HG02870 (cell line): ENCODE results near the gene PON2.
"Not testable (repeated sequence)": the region's sequence is repeated elsewhere in the genome, so short reads cannot be mapped to it uniquely, and the experiment has no call there.

Experiments used
- ATAC-seq: cut with Tn5 transposase; IDR thresholded peaks from one replicate; pipeline ENCODE4 v1.9.1; 2021; ENCODE audit warnings: mild to moderate bottlenecking, moderate library complexity; ENCODE audit not compliant: unreplicated experiment

The PON2 gene

GRCh38 chr7:95407751-95408150, 27.1 kb downstream of the PON2 start:
- ATAC-seq: no peak

GRCh38 chr7:95405800-95406199, 29.0 kb downstream of the PON2 start:
- ATAC-seq: no peak

GRCh38 chr7:95405208-95405607, 29.6 kb downstream of the PON2 start:
- ATAC-seq: no peak

- no peak for ATAC-seq
These were observed 30.4 kb downstream of the PON2 start for GRCh38 chr7:95404316-95404865.

GRCh38 chr7:95398155-95398940, 36.5 kb downstream of the PON2 start:
- ATAC-seq: no peak

- no peak for ATAC-seq
These were observed 37.4 kb downstream of the PON2 start for GRCh38 chr7:95397381-95397780.

GRCh38 chr7:95396136-95397032, 38.4 kb downstream of the PON2 start, which contains the start of gene PON3:
Gene PON3, minus strand, starts transcription at chr7:95396375. Its CDS starts 25 bp downstream, at chr7:95396350.
- ATAC-seq: no peak

- no peak for ATAC-seq
These were observed 39.1 kb downstream of the PON2 start for GRCh38 chr7:95395755-95396135.

GRCh38 chr7:95394370-95394769, 40.5 kb downstream of the PON2 start:
- no peak for ATAC-seq

GRCh38 chr7:95391761-95392160, 43.1 kb downstream of the PON2 start:
- no peak for ATAC-seq

- no peak for ATAC-seq
These were observed 45.3 kb downstream of the PON2 start for GRCh38 chr7:95389516-95389915.

GRCh38 chr7:95379457-95379856, 55.4 kb downstream of the PON2 start:
- ATAC-seq: not testable (repeated sequence)

GRCh38 chr7:95376632-95377400, 58.0 kb downstream of the PON2 start:
- ATAC-seq: no peak

GRCh38 chr7:95375591-95376257, 59.1 kb downstream of the PON2 start:
- no peak for ATAC-seq

GRCh38 chr7:95373323-95373722, 61.5 kb downstream of the PON2 start:
- ATAC-seq: no peak

GRCh38 chr7:95368235-95368634, 66.6 kb downstream of the PON2 start:
- no peak for ATAC-seq

GRCh38 chr7:95367606-95368005, 67.2 kb downstream of the PON2 start:
- ATAC-seq: no peak

GRCh38 chr7:95365151-95365550, 69.7 kb downstream of the PON2 start:
- no peak for ATAC-seq

- no peak for ATAC-seq
These were observed 77.2 kb downstream of the PON2 start for GRCh38 chr7:95357623-95358022.
